ENCODE data around the gene CCDC57. TPM values are rescaled to one million over a fixed set of nuclear protein-coding genes. Genes with fewer than 3 reads are reported as not detected.

The CCDC57 gene
- total RNA-seq, 1 donor from 2014 or later: 18.6 TPM

- no peak for DNase-seq
Measured at GRCh38 chr17:82235775-82236141, 23.1 kb upstream of the CCDC57 start.

GRCh38 chr17:82235056-82235774 lies 22.6 kb upstream of the CCDC57 start:
- no peak for DNase-seq

- DNase-seq: no peak
Measured at GRCh38 chr17:82234211-82235055, 21.8 kb upstream of the CCDC57 start.

GRCh38 chr17:82232876-82233785 lies 20.5 kb upstream of the CCDC57 start:
- DNase-seq: no peak

- no peak for DNase-seq
Measured at GRCh38 chr17:82232322-82232820, 19.7 kb upstream of the CCDC57 start.

GRCh38 chr17:82231562-82232321 lies 19.1 kb upstream of the CCDC57 start:
- DNase-seq: no peak

GRCh38 chr17:82231312-82231561 lies 18.6 kb upstream of the CCDC57 start:
- no peak for DNase-seq

- no peak for DNase-seq
Measured at GRCh38 chr17:82230609-82231311, 18.1 kb upstream of the CCDC57 start.

- no peak for DNase-seq
Measured at GRCh38 chr17:82229698-82230608, 17.3 kb upstream of the CCDC57 start.

GRCh38 chr17:82228842-82229697 lies 16.4 kb upstream of the CCDC57 start, which contains the start of gene SLC16A3:
Gene SLC16A3, plus strand, starts transcription at chr17:82229042. Its CDS starts 6,967 bp downstream, at chr17:82236009.
- DNase-seq: no peak

GRCh38 chr17:82228278-82228841 lies 15.7 kb upstream of the CCDC57 start:
- no peak for DNase-seq

GRCh38 chr17:82227629-82228277 lies 15.1 kb upstream of the CCDC57 start:
- DNase-seq: no peak

- DNase-seq: no peak
Measured at GRCh38 chr17:82226809-82227628, 14.4 kb upstream of the CCDC57 start.

GRCh38 chr17:82226146-82226808 lies 13.6 kb upstream of the CCDC57 start:
- DNase-seq: no peak

GRCh38 chr17:82225368-82226029 lies 12.9 kb upstream of the CCDC57 start:
- no peak for DNase-seq

GRCh38 chr17:82224666-82225065 lies 12.0 kb upstream of the CCDC57 start:
- DNase-seq: no peak
